OCI-M2 (cell line): ENCODE results near the gene GDF10.

Source experiments
- DNase-seq: peaks from one replicate; lab custom pipeline; 2025; ENCODE audit not compliant: unreplicated experiment; lab: John Stamatoyannopoulos, UW

Gene GDF10

GRCh38 chr10:47350671-47351640 is 51.0 kb downstream of the GDF10 start:
- no peak for DNase-seq

DNA sequence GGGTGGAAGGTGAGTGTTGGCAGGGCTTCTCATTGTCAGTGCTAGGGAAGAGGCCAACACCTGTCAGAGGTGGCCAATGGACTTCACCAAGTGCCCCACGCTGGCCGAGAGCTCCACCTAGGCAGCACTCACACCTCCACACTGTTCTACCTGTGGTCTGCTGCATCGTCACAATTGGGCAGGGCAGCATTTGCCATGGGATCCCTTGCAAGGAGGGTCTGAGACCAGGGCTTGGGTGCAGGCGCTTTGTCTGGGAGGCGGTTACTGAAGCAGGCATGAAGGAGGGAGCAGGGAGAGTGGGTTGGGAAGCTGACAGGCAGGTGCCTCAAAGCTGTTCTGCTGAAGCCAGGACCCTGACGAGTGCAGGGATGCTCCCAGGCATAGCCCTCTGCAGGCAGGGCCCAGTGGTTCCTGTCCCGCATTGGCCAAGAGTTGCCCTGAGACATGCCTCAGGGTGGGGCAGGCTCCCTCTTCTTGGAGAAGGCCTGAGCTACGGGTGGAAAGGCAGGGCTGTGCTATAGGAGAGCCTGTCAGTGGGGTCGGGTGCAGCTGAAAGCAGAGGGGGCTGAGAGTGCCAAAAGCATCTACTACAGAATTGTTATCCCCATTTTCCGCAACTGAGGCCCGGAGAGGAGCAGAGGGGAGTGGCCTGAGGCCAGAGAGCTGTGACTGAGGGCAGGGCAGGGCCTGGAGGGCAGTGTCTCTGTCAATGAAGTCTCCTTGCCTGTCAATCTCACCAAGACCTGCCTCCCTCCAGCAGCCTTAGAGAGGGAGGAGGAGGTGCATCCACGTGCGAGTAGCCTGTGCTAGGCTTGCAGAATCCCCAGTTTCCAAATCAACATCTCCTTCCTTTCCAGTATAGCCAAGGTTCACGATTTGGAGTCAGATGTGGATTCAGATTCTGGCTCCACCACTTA is 52.2 kb downstream of the GDF10 start:
- no peak for DNase-seq

DNA sequence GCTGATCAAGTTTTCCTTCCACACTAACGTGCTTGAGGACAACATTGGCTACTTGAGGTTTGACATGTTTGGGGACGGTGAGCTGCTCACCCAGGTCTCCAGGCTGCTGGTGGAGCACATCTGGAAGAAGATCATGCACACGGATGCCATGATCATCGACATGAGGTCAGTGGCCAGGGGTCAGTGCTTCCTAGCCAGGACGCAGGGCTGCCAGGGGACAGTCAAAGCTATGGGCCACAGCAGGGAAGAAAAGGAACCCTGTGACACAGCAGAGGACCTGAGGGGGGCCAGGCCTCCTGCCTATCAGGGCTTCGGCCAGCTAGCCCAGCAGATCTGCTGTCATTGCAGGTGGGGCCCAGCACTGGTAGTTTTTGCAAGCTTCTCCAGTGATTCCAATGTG is 53.4 kb downstream of the GDF10 start:
- DNase-seq, result no peak

- DNase-seq, result no peak
Measured at GRCh38 chr10:47354165-47354564, 54.2 kb downstream of the GDF10 start.

GRCh38 chr10:47354900-47355299 is 54.9 kb downstream of the GDF10 start:
- DNase-seq, result no peak

DNA sequence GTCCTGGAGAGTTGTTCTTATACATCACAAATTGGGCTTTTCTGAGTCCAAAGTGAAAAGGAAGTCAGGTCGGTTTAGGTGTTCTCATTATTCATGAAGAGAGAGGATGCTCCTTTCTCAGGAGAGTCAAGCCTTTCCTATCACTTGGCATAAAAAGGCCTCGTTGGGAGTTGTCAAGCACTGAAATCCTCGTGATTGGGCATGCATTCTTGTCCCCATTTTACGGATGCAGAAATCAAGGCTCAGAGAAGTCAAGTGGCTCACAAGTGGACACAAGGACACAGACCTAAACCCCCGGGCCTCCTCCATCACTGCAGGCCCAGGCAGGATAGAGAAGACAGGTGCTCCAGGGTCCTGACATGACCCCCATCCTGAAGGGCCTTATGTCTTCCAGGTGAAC is 56.7 kb downstream of the GDF10 start:
- no peak for DNase-seq

GRCh38 chr10:47357131-47357582 is 57.2 kb downstream of the GDF10 start:
- no peak for DNase-seq

GRCh38 chr10:47357911-47358310 is 57.9 kb downstream of the GDF10 start:
- DNase-seq, result no peak

- DNase-seq, result no peak
Measured at GRCh38 chr10:47358457-47358856, 58.5 kb downstream of the GDF10 start.

DNA sequence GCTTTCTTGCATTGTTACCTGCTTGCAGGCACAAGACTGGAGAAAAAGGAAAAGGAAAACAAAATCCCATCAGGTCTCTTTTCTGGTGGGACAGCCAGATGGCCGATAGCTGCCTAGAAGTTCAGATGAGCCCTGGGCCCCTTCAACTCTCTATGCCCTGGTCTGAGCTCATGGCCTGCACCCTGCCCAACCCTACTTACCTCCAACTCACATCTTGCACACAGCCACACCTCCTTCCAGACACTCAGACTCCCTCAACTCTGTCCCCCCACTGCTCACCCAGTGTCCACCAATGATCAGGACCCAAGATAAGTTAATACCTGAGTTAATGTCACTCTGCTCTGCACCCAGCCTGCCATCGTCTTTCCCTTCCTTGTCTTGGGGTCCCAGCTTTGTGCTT is 59.1 kb downstream of the GDF10 start:
- no peak for DNase-seq

- no peak for DNase-seq
Measured at GRCh38 chr10:47359626-47360418, 59.8 kb downstream of the GDF10 start.

GRCh38 chr10:47360419-47361040 is 60.5 kb downstream of the GDF10 start:
- no peak for DNase-seq

- DNase-seq, result no peak
Measured at GRCh38 chr10:47361293-47361692, 61.3 kb downstream of the GDF10 start.

DNA sequence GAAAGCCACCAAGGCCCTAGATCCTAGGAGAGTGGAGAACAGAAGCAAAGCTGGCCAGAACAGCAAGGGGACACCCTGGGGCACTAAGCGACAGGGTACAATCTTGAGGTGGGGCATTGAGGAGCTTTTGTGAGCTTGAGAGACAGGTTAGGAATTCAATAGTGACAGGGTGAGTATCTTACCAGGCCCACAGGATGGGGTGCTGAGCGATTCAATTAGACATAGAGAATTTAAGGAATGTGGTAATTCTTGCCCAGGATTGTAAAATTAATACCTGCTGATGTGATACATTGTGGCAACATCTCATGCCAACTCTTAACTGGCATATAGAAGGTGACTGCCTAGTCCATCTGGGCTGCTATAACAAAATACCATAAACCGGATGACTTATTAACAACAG is 62.2 kb downstream of the GDF10 start:
- DNase-seq, result no peak
